ENCODE data around the gene PCSK5.
"Not testable (repeated sequence)": the region's sequence is repeated elsewhere in the genome, so short reads cannot be mapped to it uniquely, and the experiment has no call there.

PCSK5 gene

DNA sequence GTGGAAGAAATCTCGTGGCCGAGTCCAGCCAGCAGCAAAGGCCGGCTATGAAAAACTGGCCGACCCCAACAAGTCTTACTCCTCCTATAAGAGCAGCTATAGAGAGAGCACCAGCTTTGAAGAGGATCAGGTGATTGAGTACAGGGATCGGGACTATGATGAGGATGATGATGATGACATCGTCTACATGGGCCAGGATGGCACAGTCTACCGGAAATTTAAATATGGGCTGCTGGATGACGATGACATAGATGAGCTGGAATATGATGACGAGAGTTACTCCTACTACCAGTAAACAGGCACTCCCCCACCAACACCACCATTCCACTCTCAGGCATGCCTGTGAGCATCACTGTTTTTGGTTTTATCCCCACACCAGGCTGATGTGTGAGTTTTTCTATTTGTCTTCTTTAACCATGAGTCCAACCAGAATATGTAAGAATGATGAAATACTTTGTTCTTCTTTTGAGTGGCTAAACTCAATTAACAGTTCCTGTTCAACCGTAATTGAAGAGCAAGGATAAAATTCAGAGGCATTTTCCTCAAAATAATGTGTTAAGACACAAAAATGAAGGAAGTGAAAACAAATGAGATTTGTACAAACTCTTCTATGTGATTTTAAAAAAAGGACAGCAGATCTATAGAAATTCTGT is 468.3 kb downstream of the PCSK5 start:
- ATAC-seq (no peak), DNase-seq (no peak)
- H3K9me3 Mint-ChIP-seq = no peaks in the 10 kb centered on the region
- H3K27ac Mint-ChIP-seq = no peak overlapping the region
- peaks cover 9% of the 10 kb centered on the region for H3K27me3 Mint-ChIP-seq
- H3K4me3 Mint-ChIP-seq = no peak overlapping the region
- no peaks in the 10 kb centered on the region for H3K4me1 Mint-ChIP-seq

DNA sequence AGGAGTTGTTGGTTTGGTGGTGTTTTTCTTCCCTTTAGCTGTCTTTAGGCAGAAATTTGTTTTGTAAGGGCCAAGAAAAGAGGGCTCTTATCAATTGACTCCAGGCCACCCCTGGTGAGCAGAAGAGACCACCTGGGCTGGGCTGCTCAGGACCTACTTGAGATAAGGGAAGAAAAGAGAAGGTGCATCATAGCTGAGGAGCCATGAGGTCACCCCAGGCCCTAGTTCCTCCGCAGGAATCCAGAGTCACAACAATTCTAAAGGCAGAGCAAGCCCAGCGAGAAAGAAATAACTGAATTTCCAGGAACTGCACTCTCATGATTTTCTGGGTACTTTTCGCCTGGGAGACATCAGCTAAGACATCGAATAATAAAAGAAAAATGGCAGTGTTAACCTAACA is 468.9 kb downstream of the PCSK5 start:
- H3K9me3 Mint-ChIP-seq = no peaks in the 10 kb centered on the region
- H3K27ac Mint-ChIP-seq = no peak overlapping the region
- H3K27me3 Mint-ChIP-seq = peaks cover 10% of the 10 kb centered on the region
- no peak for ATAC-seq
- DNase-seq = no peak
- H3K4me1 Mint-ChIP-seq = no peaks in the 10 kb centered on the region
- no peak overlapping the region for H3K4me3 Mint-ChIP-seq

DNA sequence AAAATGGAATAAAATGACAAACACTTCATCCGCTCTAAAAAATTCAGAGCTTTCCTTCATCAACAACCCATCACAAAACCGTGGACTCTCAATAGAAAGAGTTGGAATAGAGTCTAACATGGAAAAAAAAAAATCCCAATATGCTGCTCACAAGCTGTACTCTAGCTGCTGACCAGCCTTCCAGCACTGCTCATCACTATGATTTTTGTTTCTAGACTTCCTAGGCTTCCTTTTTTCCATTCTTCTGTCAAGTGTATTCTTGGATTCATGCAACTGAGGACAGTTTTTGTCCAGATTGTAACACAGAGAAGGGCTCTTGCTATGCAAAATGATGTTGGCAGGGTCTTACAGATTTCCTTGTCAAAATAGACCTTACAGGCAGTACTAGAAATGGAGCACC is 469.3 kb downstream of the PCSK5 start:
- DNase-seq (no peak), ATAC-seq (no peak)
- H3K9me3 Mint-ChIP-seq = no peaks in the 10 kb centered on the region
- H3K4me3 Mint-ChIP-seq = no peak overlapping the region
- H3K4me1 Mint-ChIP-seq = no peaks in the 10 kb centered on the region
- H3K27me3 Mint-ChIP-seq = peaks cover 14% of the 10 kb centered on the region
- no peak overlapping the region for H3K27ac Mint-ChIP-seq

DNA sequence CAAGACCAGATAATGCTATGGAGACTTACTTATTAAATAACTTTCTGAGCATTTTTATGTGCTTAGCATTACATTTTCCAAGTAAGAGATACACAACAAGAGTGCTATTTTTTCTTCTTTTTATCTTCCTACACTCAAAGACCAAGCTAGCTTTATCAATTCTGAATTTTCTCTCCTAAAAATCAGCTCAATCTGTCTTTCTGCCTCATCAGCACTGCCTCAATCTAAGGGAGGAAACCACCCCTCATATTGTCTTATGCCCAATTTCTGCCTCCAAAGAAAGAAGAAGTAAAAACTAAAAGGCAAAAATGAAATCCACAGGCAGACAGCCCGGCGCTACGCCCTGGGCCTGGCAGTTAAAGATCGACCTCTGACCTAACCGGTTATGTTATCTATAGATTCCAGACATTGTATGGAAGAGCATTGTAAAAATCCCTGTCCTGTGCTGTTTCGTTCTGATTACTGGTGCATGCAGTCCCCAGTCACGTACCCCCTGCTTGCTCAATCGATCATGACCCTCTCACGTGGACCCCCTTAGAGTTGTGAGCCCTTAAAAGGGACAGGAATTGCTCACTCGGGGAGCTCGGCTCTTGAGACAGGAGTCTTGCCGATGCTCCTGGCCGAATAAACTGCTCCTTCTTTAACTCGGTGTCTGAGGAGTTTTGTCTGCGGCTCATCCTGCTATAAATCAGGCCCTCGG is 472.0 kb downstream of the PCSK5 start:
- not testable (repeated sequence) for DNase-seq, H3K27ac Mint-ChIP-seq, ATAC-seq, H3K4me1 Mint-ChIP-seq, H3K9me3 Mint-ChIP-seq, H3K4me3 Mint-ChIP-seq
- H3K27me3 Mint-ChIP-seq = peaks cover 18% of the 10 kb centered on the region

DNA sequence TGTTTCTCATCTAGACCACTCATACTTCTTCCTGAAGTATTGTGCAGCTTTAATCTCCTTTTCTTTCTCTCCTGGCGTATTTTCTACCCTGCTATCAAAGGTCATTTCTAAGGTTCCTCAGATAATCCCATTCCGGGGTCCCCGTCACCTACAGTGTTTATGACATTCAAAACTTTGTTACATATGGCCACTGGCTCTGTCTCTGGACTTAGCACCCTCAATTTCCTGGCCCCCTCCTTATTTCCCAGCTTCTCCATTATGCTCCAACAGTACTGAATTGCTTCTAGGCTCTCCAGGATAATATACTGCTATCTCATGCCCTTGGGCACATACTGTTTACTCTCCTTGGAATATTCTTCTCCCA is 472.5 kb downstream of the PCSK5 start:
- no peak for DNase-seq
- ATAC-seq = no peak
- Mint-ChIP-seq H3K4me3 (no peak overlapping the region), H3K9me3 (no peaks in the 10 kb centered on the region), H3K27ac (no peak overlapping the region), H3K4me1 (no peaks in the 10 kb centered on the region), H3K27me3 (peaks cover 18% of the 10 kb centered on the region)

DNA sequence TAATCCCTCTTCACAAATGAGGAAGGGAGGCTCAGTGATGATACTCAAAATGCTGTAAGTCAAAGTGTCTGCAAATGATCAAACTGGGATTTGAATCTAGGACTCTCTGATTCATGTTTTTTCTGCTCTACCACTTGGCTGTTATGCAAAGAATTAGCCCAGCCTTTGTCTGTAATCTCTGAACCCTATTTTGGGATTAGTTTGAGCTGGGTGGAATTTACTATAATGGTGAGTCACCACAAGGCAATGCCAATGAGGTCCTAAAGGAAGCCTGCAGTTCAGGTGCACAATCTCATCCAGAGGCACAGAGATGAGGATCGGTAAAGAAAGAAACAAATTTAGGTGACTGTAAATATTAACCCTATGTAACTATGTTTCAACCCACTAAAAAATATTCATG is 474.6 kb downstream of the PCSK5 start:
- Mint-ChIP-seq H3K27ac (no peak overlapping the region), H3K4me1 (no peaks in the 10 kb centered on the region), H3K27me3 (peaks cover 18% of the 10 kb centered on the region), H3K4me3 (no peak overlapping the region), H3K9me3 (no peaks in the 10 kb centered on the region)
- no peak for DNase-seq
- ATAC-seq = no peak

DNA sequence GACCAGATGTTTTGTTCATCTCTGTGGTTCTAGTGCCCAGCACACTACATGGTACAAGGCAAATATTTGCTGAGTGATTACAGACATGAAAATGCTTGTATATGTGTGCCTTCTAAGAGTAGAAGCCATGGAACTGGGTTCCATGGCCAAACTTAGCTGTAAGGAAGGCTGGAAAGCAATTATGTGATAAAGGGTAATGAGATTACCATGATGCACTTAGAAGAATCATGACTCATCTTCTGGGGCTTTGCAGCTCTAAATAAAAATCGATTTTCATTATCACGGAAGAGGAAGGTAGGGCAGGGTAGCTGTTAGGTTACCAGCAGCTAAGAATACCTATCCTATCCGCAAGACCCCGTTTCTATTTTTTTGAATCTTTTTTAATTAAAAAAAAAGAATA is 475.8 kb downstream of the PCSK5 start:
- no peaks in the 10 kb centered on the region for H3K4me1 Mint-ChIP-seq
- DNase-seq (no peak), ATAC-seq (no peak)
- peaks cover 18% of the 10 kb centered on the region for H3K27me3 Mint-ChIP-seq
- no peak overlapping the region for H3K4me3 Mint-ChIP-seq
- no peaks in the 10 kb centered on the region for H3K9me3 Mint-ChIP-seq
- no peak overlapping the region for H3K27ac Mint-ChIP-seq

DNA sequence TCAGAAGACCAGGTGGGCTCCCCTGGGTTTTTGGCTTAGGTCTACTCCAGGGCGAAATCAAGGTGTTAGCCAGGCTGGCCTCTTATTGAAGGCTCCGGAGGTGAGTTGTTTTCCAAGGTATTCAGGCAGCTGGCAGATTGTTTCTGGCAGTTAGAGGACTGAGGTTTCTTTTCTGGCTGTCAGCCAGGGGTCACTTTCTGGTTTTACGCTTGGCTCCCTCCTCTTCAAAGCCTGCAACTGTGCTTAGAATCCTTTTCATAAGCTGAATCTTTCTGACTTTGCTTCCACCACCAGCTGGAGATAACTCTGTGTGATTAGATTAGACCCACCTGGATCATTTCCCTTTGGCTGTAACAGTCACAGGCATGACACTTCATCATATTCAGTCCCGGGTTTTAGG is 479.1 kb downstream of the PCSK5 start:
- ATAC-seq (no peak), DNase-seq (no peak)
- no peak overlapping the region for H3K4me3 Mint-ChIP-seq
- peaks cover 6% of the 10 kb centered on the region for H3K27me3 Mint-ChIP-seq
- no peaks in the 10 kb centered on the region for H3K4me1 Mint-ChIP-seq
- H3K27ac Mint-ChIP-seq = no peak overlapping the region
- H3K9me3 Mint-ChIP-seq = no peaks in the 10 kb centered on the region

DNA sequence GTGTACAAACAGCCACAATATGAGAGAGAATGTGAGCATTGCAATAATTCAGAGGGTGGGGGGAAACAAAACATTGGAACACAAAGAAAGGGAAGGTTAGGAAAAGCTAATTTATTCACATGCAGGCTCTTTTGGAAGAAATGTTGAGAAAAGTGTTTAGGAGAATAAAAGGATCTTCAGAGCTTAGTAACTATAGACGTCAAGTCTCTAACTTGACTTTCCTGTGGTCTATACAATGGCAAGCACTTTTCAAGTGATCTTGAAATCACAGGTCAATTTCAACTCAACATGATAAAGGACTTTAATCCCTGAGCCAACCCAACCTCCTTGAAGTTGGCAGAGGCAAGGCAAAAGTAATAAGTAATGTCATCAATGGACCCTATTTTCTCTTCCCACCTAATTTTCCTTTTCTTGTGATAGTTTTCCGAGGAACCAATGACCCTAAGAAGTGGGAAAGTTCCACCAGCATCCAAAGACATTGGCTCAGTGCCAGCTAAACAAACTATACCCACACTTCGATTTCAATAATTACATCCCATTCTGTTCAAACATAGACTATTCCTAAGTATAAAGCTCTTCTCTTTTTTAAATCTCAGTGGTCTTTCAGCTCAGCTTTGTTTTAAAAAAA is 480.0 kb downstream of the PCSK5 start:
- Mint-ChIP-seq H3K9me3 (no peaks in the 10 kb centered on the region), H3K4me3 (no peak overlapping the region), H3K27me3 (no peaks in the 10 kb centered on the region), H3K4me1 (no peaks in the 10 kb centered on the region), H3K27ac (no peak overlapping the region)
- DNase-seq = no peak
- no peak for ATAC-seq

DNA sequence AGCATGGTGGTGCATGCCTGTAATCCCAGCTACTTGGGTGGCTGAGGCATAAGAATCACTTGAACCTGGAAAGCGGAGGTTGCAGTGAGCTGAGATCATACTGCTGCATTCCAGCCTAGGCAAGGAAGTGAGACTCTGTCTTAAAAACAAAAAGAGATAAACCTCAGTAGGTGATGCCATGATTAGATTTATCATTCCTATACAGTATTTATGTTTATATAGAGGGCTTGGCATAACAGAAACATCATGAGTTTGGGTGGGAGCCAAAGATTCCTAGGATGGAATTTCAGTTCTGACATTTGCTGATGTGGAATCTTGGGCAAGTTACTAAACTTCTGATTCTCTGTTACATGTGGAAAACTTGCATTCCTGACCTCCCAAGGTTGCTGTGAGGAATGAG is 481.4 kb downstream of the PCSK5 start:
- Mint-ChIP-seq H3K27ac (no peak overlapping the region), H3K27me3 (no peaks in the 10 kb centered on the region), H3K9me3 (no peaks in the 10 kb centered on the region), H3K4me1 (no peaks in the 10 kb centered on the region), H3K4me3 (no peak overlapping the region)
- ATAC-seq = no peak
- DNase-seq = no peak

DNA sequence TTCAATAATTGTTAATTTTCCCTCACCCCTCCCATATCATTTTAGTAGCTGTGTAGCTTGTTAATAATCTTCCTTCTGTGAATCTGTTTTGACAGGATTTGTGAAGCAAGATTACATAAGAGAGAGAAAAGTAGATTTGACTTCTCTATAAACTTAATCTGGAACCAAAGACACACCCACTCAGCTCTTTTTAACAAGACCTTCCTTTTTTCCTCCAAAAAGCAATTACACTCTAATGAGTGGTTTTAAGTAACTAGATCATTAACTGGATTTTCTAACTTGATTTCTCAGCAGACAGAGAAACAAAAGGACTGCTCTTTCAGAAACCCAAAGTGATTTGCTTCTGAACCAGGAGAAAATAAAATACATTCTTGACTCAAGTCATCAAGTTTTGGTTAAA is 481.9 kb downstream of the PCSK5 start:
- Mint-ChIP-seq H3K4me1 (no peaks in the 10 kb centered on the region), H3K4me3 (no peak overlapping the region), H3K9me3 (no peaks in the 10 kb centered on the region), H3K27ac (no peak overlapping the region), H3K27me3 (no peaks in the 10 kb centered on the region)
- no peak for DNase-seq
- no peak for ATAC-seq

DNA sequence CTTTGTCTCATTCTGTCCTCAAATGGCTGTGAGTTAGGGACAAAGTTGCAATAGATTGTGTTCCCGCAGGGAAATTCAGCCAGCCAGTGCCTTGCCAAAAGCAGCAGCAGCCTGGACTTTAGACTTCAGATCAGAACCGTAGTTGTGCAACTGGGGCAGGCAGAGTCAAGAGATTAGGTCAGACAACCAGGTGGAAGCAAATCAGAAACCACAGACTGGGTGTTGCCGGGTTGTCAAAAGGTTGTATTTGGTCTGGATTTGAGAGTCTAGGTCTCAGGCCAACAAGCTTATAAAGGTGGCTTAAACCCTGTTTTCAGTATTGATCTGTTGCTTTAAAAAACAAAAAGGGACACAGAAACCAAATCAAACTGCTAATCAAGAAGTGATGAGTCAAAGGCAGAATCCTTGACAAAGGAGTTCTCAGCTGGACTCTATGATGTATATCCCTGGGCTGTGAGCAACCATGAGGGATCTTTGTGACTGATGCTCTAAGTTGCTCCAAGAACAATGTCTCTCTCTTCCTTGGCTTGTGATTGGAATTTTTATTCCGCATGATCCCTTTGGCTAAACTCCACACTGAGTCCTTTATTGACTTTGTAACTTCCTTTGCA is 482.8 kb downstream of the PCSK5 start:
- DNase-seq (no peak), ATAC-seq (no peak)
- H3K27ac Mint-ChIP-seq = no peak overlapping the region
- H3K4me3 Mint-ChIP-seq = no peak overlapping the region
- H3K27me3 Mint-ChIP-seq = no peaks in the 10 kb centered on the region
- no peaks in the 10 kb centered on the region for H3K9me3 Mint-ChIP-seq
- no peaks in the 10 kb centered on the region for H3K4me1 Mint-ChIP-seq

DNA sequence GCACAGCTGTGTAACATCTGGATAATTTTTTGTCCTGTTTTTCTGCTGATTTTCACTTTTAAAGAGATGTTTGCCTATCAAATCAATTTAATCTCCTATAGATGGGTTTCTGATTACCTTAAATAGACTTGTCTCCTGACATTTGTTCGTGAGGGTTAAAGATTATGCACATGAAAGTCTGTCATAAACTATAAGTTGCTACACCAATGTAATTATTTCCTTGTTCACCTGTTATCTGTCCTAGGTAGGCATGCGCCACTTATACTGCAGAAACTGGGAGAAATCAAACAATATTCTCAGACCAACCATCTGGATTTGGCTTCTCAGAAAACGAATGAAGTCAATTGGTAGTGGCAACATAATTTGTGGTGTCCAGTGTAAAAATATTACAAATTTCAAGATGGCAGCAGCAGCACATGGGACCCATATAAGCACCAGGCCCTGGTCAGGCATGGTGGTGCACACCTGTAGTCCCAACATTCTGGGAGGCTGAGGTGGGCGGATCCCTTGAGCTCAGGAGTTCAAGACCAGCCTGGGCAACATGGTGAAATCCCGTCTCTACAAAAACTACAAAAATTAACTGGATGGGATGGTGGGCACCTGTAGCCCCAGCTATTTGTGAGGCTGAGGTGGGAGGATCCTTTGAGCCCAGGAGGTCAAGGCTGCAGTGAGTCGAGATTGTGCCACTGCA is 483.5 kb downstream of the PCSK5 start:
- Mint-ChIP-seq H3K27me3 (no peaks in the 10 kb centered on the region), H3K9me3 (no peaks in the 10 kb centered on the region), H3K4me1 (no peaks in the 10 kb centered on the region), H3K27ac (no peak overlapping the region), H3K4me3 (no peak overlapping the region)
- no peak for ATAC-seq
- no peak for DNase-seq

DNA sequence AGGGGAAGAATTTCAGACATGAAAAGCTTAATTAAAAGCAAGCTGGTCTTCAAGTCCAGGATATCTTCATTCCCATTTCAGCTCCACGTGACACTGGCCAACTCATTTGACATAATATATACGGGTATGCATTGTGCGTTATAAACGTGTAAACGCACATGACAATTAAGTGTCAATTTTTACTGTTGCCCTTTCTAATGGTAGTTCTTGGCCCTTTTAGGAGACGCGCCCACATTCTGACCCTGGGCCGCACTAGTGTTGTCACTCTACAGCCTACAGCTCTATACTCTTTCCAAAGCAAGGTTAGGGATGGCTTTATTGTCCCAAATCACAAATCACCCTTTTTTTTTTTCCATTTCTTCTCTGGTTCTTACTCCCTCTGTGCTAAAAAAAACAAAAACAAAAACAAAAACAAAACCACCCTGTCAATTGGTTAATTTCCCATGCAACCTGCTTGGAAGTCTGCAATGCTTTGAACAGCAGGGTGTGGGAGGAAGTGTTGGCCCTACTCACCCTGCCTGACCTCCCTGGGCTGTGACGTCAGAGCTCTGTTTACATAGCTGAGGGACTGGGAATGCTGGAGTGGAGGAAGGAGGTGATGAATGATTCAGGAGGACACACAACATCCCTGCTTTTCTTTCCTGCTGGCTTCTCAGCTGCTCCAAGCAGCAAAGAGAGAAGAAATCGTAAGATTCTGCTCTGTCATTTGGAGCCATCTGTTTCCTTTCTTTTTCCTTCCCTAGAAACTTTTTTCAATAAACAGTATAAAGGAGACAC is 484.5 kb downstream of the PCSK5 start:
- Mint-ChIP-seq H3K4me3 (no peak overlapping the region), H3K4me1 (no peaks in the 10 kb centered on the region), H3K9me3 (no peaks in the 10 kb centered on the region), H3K27me3 (no peaks in the 10 kb centered on the region), H3K27ac (no peak overlapping the region)
- no peak for DNase-seq
- ATAC-seq = no peak

DNA sequence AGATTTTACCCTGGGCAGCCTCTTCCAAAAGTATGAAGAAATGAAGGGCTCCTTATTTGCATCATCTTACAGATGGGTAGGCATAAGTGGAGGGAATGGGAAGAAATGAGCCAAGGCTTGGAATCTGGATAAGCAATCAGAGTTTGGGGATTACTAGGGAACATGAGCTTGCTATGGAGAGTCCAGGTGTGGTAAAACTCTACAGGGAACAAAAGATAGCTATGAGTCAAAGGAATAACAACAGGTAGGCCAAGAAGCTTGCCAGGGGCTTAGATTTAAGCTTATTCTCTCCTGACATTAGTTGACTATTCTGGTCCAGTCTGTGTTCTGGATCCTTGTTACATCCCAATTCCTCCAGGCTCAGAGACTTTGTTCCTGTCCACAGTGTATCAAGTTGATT is 487.3 kb downstream of the PCSK5 start:
- DNase-seq (no peak), ATAC-seq (no peak)
- H3K9me3 Mint-ChIP-seq = no peaks in the 10 kb centered on the region
- H3K4me3 Mint-ChIP-seq = no peak overlapping the region
- no peaks in the 10 kb centered on the region for H3K4me1 Mint-ChIP-seq
- peak overlapping the region in 1 of 2 donors; percentile 64 for H3K27ac Mint-ChIP-seq
- H3K27me3 Mint-ChIP-seq = no peaks in the 10 kb centered on the region

Data from stimulated activated naive CD8-positive, alpha-beta T cell treated with anti-CD3 and anti-CD28 coated beads, Interleukin-15, amount 100 ng/mL, for 72 hours (primary cell).